ENCODE measurements around the gene SNX1. TPM values are rescaled to one million over a fixed set of nuclear protein-coding genes. Genes with fewer than 3 reads are reported as not detected.

Gene SNX1
- polyA plus RNA-seq, 1 donor from 2014 or later: 44.7 TPM

DNA sequence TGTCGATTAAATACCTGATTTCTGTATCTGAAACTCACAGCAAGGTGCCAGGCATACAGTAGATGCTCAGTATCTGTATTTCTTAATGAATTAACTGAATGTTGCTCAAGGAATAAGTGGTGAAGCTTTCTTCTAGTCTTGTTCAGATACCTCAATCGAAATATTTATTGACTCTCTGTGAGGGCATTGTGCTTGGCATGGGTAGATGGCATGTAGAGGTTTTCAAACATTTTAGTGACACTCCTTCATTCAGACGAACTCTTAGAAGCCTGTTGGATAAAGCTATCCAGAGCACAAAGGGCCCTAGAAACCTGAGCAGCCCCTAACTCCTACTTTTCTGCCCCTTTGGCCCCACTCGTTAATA is 369 bp upstream of the SNX1 start:
- Histone ChIP-seq H3K9ac (ENCODE audit: low read length) (peak overlapping the region; percentile 91), H3K9me3 (ENCODE audit: low read length) (no peaks in the 10 kb centered on the region), H4K20me1 (ENCODE audit: insufficient read depth) (no peaks in the 10 kb centered on the region), H2AFZ (ENCODE audit: low read depth, low read length) (peak overlapping the region; percentile 35), H3K27ac (ENCODE audit: low read length) (peak overlapping the region; percentile 83), H3F3A (ENCODE audit: insufficient read depth, low read length, poor library complexity, severe bottlenecking) (no peaks in the 10 kb centered on the region), H3K27me3 (ENCODE audit: insufficient read depth, low read depth, low read length) (no peaks in the 10 kb centered on the region), H3K36me3 (ENCODE audit: insufficient read depth, low read length) (no peaks in the 10 kb centered on the region), H3K4me3 (ENCODE audit: low read length) (peak overlapping the region; percentile 95), H3K79me2 (replicated peaks; ENCODE audit: insufficient read depth, low read length) (peaks cover 58% of the 10 kb centered on the region), H3K4me2 (ENCODE audit: low read length) (peak overlapping the region; percentile 64), H3K9me2 (ENCODE audit: insufficient read depth, low read length) (no peaks in the 10 kb centered on the region)
- TF ChIP-seq REST (IDR thresholded peaks at IDR 0.05; ENCODE audit: borderline replicate concordance) (no peak), TAF1 (IDR thresholded peaks at IDR 0.05; ENCODE audit: low read depth) (no peak), EZH2 (IDR thresholded peaks at IDR 0.05; ENCODE audit: borderline replicate concordance, insufficient read depth, low read length, poor library complexity, severe bottlenecking) (no peak), RAD21 (conservative IDR thresholded peaks at IDR 0.05) (no peak), EP300 (conservative IDR thresholded peaks at IDR 0.05; ENCODE audit: poor library complexity, severe bottlenecking) (no peak), MXI1 (conservative IDR thresholded peaks at IDR 0.05; ENCODE audit: poor library complexity, severe bottlenecking) (no peak), POLR2AphosphoS5 (IDR thresholded peaks at IDR 0.05) (no peak)

GRCh38 chr15:64096668-64097384 is 1.0 kb downstream of the SNX1 start:
- peak overlapping the region; percentile 93 for H3K4me2 ChIP-seq (ENCODE audit: low read length)
- TF ChIP-seq, protein P1, sequence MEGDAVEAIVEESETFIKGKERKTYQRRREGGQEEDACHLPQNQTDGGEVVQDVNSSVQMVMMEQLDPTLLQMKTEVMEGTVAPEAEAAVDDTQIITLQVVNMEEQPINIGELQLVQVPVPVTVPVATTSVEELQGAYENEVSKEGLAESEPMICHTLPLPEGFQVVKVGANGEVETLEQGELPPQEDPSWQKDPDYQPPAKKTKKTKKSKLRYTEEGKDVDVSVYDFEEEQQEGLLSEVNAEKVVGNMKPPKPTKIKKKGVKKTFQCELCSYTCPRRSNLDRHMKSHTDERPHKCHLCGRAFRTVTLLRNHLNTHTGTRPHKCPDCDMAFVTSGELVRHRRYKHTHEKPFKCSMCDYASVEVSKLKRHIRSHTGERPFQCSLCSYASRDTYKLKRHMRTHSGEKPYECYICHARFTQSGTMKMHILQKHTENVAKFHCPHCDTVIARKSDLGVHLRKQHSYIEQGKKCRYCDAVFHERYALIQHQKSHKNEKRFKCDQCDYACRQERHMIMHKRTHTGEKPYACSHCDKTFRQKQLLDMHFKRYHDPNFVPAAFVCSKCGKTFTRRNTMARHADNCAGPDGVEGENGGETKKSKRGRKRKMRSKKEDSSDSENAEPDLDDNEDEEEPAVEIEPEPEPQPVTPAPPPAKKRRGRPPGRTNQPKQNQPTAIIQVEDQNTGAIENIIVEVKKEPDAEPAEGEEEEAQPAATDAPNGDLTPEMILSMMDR (IDR thresholded peaks at IDR 0.05; ENCODE audit: poor library complexity, severe bottlenecking): peak; percentile 33
- no peak for TF ChIP-seq POLR2AphosphoS5 (IDR thresholded peaks at IDR 0.05)
- no peaks in the 10 kb centered on the region for H3K36me3 ChIP-seq (ENCODE audit: insufficient read depth, low read length)
- peaks cover 72% of the 10 kb centered on the region for H3K79me2 ChIP-seq (replicated peaks; ENCODE audit: insufficient read depth, low read length)
- no peaks in the 10 kb centered on the region for H3K9me2 ChIP-seq (ENCODE audit: insufficient read depth, low read length)
- H4K20me1 ChIP-seq (ENCODE audit: insufficient read depth): no peaks in the 10 kb centered on the region
- peak overlapping the region; percentile 95 for H3K4me3 ChIP-seq (ENCODE audit: low read length)
- peak overlapping the region; percentile 91 for H3K9ac ChIP-seq (ENCODE audit: low read length)
- no peak overlapping the region for H2AFZ ChIP-seq (ENCODE audit: low read depth, low read length)
- no peaks in the 10 kb centered on the region for H3K27me3 ChIP-seq (ENCODE audit: insufficient read depth, low read depth, low read length)
- no peaks in the 10 kb centered on the region for H3F3A ChIP-seq (ENCODE audit: insufficient read depth, low read length, poor library complexity, severe bottlenecking)
- peak overlapping the region; percentile 83 for H3K27ac ChIP-seq (ENCODE audit: low read length)
- H3K9me3 ChIP-seq (ENCODE audit: low read length): no peaks in the 10 kb centered on the region

DNA sequence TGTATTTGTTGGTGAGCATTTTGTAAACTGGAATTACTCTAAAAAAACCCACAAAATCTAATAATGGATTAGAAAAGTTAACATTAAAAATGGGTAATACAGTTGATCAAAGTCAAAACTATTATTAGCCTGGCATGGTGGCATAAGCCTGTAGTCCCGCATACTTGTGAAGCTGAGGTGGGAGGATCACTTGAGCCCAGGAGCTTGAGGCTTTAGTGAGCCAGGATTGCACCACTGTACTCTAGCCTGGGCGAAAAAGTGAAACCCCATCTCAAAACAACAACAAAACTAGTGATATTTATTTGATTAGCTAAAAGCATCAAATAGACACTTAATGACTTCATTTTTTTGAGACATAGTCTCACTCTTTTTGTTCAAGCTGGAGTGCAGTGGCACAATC is 3.6 kb downstream of the SNX1 start:
- Histone ChIP-seq H4K20me1 (ENCODE audit: insufficient read depth) (no peaks in the 10 kb centered on the region), H3K79me2 (replicated peaks; ENCODE audit: insufficient read depth, low read length) (peaks cover 81% of the 10 kb centered on the region), H3K4me3 (ENCODE audit: low read length) (no peak overlapping the region), H2AFZ (ENCODE audit: low read depth, low read length) (no peak overlapping the region), H3K27ac (ENCODE audit: low read length) (no peak overlapping the region), H3K36me3 (ENCODE audit: insufficient read depth, low read length) (no peaks in the 10 kb centered on the region), H3K9me3 (ENCODE audit: low read length) (no peaks in the 10 kb centered on the region), H3K9me2 (ENCODE audit: insufficient read depth, low read length) (no peaks in the 10 kb centered on the region), H3K27me3 (ENCODE audit: insufficient read depth, low read depth, low read length) (no peaks in the 10 kb centered on the region), H3K9ac (ENCODE audit: low read length) (no peak overlapping the region), H3F3A (ENCODE audit: insufficient read depth, low read length, poor library complexity, severe bottlenecking) (no peaks in the 10 kb centered on the region), H3K4me2 (ENCODE audit: low read length) (no peak overlapping the region)
- no peak for TF ChIP-seq EZH2 (IDR thresholded peaks at IDR 0.05; ENCODE audit: borderline replicate concordance, insufficient read depth, low read length, poor library complexity, severe bottlenecking)
- TF ChIP-seq MXI1 (conservative IDR thresholded peaks at IDR 0.05; ENCODE audit: poor library complexity, severe bottlenecking): no peak
- TF ChIP-seq, protein P1 (IDR thresholded peaks at IDR 0.05; ENCODE audit: poor library complexity, severe bottlenecking): no peak
- no peak for TF ChIP-seq TAF1 (IDR thresholded peaks at IDR 0.05; ENCODE audit: low read depth)
- no peak for TF ChIP-seq RAD21 (conservative IDR thresholded peaks at IDR 0.05)
- TF ChIP-seq EP300 (conservative IDR thresholded peaks at IDR 0.05; ENCODE audit: poor library complexity, severe bottlenecking): no peak
- no peak for TF ChIP-seq SMC3 (conservative IDR thresholded peaks at IDR 0.05; ENCODE audit: poor library complexity)
- TF ChIP-seq REST (IDR thresholded peaks at IDR 0.05; ENCODE audit: borderline replicate concordance): no peak
- no peak for TF ChIP-seq POLR2AphosphoS5 (IDR thresholded peaks at IDR 0.05)
